GM12878 (cell line): ENCODE results near the gene TRPC6. TPM values are rescaled to one million over a fixed set of nuclear protein-coding genes. Genes with fewer than 3 reads are reported as not detected.

Experiments used
- ATAC-seq: fragments of 200-7000 bp; cut with Tn5 transposase; 3 replicates; pipeline ENCODE4 v1.9.1; 2020; ENCODE audit warnings: mild to moderate bottlenecking, moderate library complexity
- BruUV-seq: library from RNA; stranded (reverse); fragments of 400-500 nt; replicated peaks from 2 replicates; lab custom pipeline; 2021; lab: Mats Ljungman, UMichigan
- CTCF ChIA-PET: fragments of 300-600 bp; sonication (Branson Sonifier 250); formaldehyde crosslinking; extraction: SDS; loops from one replicate; lab custom pipeline; 2021; ENCODE audit warnings: inconsistent platforms; lab: Yijun Ruan, JAX
- POLR2A ChIA-PET: fragments of 350-600 bp; formaldehyde crosslinking; extraction: SDS; loops from one replicate; lab custom pipeline; 2021; ENCODE audit warnings: inconsistent platforms; lab: Charles Lee
- RAD21 ChIA-PET: fragments of 300-600 bp; sonication (Branson Sonifier 250); formaldehyde crosslinking; loops from one replicate; lab custom pipeline; 2023; ENCODE audit warnings: antibody characterized with exemption; ENCODE audit not compliant: unreplicated experiment; lab: Charles Lee
- SMC1A ChIA-PET: fragments of 300-600 bp; sonication (Branson Sonifier 250); formaldehyde crosslinking; loops from one replicate; lab custom pipeline; 2023; ENCODE audit not compliant: unreplicated experiment, uncharacterized antibody; lab: Charles Lee
- DNase-seq: peaks from one replicate; pipeline ENCODE4 v3.0.0-alpha.2; 2011; ENCODE audit warnings: low read depth, low spot score
- FAIRE-seq: peaks from 3 replicates; lab custom pipeline; 2011; peaks lifted over from hg19 to GRCh38; lab: Jason Lieb, UNC
- H2AFZ ChIP-seq: 2 replicates; pipeline ENCODE4 v1.6.0; 2011; ENCODE audit warnings: low read depth, low read length, control low read depth; ENCODE audit not compliant: control insufficient read depth
- H3K27ac ChIP-seq: 2 replicates; pipeline ENCODE4 v1.5.1; 2011; ENCODE audit warnings: control low read depth; ENCODE audit not compliant: control insufficient read depth, insufficient read depth
- H3K27me3 ChIP-seq, 2 experiments: replicated peaks in 1 of 2; 2 replicates each; pipeline versions ENCODE4 v1.6.0 to v1.6.1; 2011; ENCODE audit warnings: low read length in 1 of 2; ENCODE audit not compliant: control insufficient read depth in 2 of 2, insufficient read depth in 2 of 2
- H3K36me3 ChIP-seq, 2 experiments: 2 replicates each; pipeline ENCODE4 v1.5.1; 2011; ENCODE audit warnings: low read length in 1 of 2; ENCODE audit not compliant: control insufficient read depth in 2 of 2, insufficient read depth in 2 of 2
- H3K4me1 ChIP-seq: 2 replicates; pipeline ENCODE4 v1.6.1; 2011; ENCODE audit warnings: mild to moderate bottlenecking, low read length, moderate library complexity, mixed read lengths; ENCODE audit not compliant: control insufficient read depth, insufficient read depth
- H3K4me2 ChIP-seq: 2 replicates; pipeline ENCODE4 v1.6.0; 2011; ENCODE audit warnings: control low read depth; ENCODE audit not compliant: control insufficient read depth, insufficient read depth
- H3K4me3 ChIP-seq: fragments of 200-600 bp; sonication (generic); 2 replicates; pipeline ENCODE4 v1.5.1; 2016
- H3K79me2 ChIP-seq: 2 replicates; pipeline ENCODE4 v1.6.0; 2011; ENCODE audit warnings: low read length; ENCODE audit not compliant: control insufficient read depth, insufficient read depth
- H3K9ac ChIP-seq: 2 replicates; pipeline ENCODE4 v1.8.0; 2011; ENCODE audit warnings: low read length, control low read depth, mixed read lengths; ENCODE audit not compliant: control insufficient read depth, insufficient read depth
- H3K9me3 ChIP-seq: replicated peaks from 3 replicates; pipeline ENCODE4 v1.5.1; 2011; ENCODE audit warnings: mild to moderate bottlenecking, low read length; ENCODE audit not compliant: control insufficient read depth, insufficient read depth
- H4K20me1 ChIP-seq: 2 replicates; pipeline ENCODE4 v1.6.0; 2011; ENCODE audit not compliant: control insufficient read depth, insufficient read depth
- RAD21 ChIP-seq: IDR thresholded peaks from 2 replicates; pipeline ENCODE4 v1.6.1; 2011; ENCODE audit warnings: mild to moderate bottlenecking, low read depth, low read length, moderate library complexity; ENCODE audit not compliant: insufficient read depth
- SMC3 ChIP-seq: IDR thresholded peaks from 2 replicates; pipeline ENCODE4 v1.6.1; 2011; ENCODE audit warnings: low read length, improper control_type of control experiment, borderline replicate concordance
- WGBS: methylation state at CpG from one replicate; pipeline ENCODE4 v1.1.6; 2016; ENCODE audit warnings: low lambda C conversion rate; ENCODE audit not compliant: insufficient replicate concordance, insufficient coverage; ENCODE audit errors: missing lambda C conversion rate; 5-methylcytosine and 5-hydroxymethylcytosine counted together
- in situ Hi-C: fragments of 300-500 bp; cut with MboI; formaldehyde crosslinking; loops from 9 replicates; pipeline ENCODE4 v1.14.3; 2018; ENCODE audit warnings: mixed read lengths
- intact Hi-C: fragments of 100-400 bp; cut with micrococcal nuclease; formaldehyde crosslinking; loops from one replicate; pipeline ENCODE4 v1.14.2; 2022; ENCODE audit not compliant: unreplicated experiment
- polyA plus RNA-seq, 11 experiments: library from polyadenylated mRNA; depleted of rRNA in 4 of 11; unstranded in 6 of 11; stranded (reverse) in 5 of 11; fragments of >200 nt; fragmentation: Nextera tagmentation in 4 of 11; fragmentation: Illumina TruSeq in 1 of 11; extraction: Ambion mirVana in 4 of 11; extraction: Trizol in 1 of 11; gene quantifications; 1 replicate in 1 of 11; 2 replicates in 10 of 11; pipeline versions ENCODE4 v1.2.1 to v1.2.3, GENCODE V29; 2011 to 2016; ENCODE audit warnings: inconsistent platforms in 2 of 11, missing spikeins in 2 of 11, low read depth in 1 of 11
- total RNA-seq, 4 experiments: library from RNA; depleted of rRNA in 3 of 4; stranded (reverse); fragments of >200 nt in 3 of 4; fragmentation: Illumina TruSeq in 1 of 4; extraction: Trizol in 1 of 4; gene quantifications; 2 replicates each; pipeline versions ENCODE4 v1.2.1 to v1.2.3, GENCODE V29; 2013 to 2021
- TF ChIP-seq, protein P1 (sequence below): fragments of 450-650 bp; IDR thresholded peaks from 2 replicates; pipeline ENCODE4 v1.6.1; 2017; ENCODE audit warnings: mild to moderate bottlenecking
- TF ChIP-seq, protein P2 (sequence below), 3 experiments: IDR thresholded peaks in 2 of 3; conservative IDR thresholded peaks in 1 of 3; 2 replicates each; pipeline ENCODE4 v1.5.1; 2011; ENCODE audit warnings: low read depth in 3 of 3, low read length in 3 of 3, mild to moderate bottlenecking in 3 of 3, control low read depth in 2 of 3, moderate library complexity in 2 of 3, inconsistent platforms in 1 of 3, mixed read lengths in 1 of 3; ENCODE audit not compliant: control insufficient read depth in 2 of 3, insufficient read depth in 1 of 3; ENCODE audit errors: extremely low read depth in 1 of 3

TRPC6 gene
- total and polyA plus RNA-seq, 10 of the 15 experiments (the other 5 are each of a cell fraction or from before 2014, with no cell fraction given) = not detected

DNA sequence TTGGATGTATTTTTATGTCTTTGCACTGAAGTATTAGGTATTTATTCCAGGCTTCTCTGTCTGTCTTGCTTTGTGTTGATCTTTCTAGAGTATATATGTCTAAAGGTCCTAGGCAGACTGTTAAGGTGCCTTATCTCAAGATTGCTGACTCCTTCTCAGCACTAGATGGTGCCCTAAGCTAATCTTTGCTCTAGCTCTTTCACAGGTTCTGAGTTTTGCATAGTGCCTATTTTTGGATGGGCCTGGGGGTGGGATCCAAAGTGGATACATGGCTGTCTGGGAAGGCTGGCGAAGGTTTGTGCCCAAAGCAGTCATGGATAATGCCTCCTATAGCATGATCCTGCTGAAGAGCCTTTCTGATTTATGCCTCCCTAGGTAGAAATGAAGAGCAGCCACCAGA, 154.9 kb downstream of the TRPC6 start:
- H3K79me2 ChIP-seq = no peaks in the 10 kb centered on the region
- SMC1A ChIA-PET = interaction anchor here (0.7 to 1.7 kb wide), 2 partner anchors 456 to 579 kb away, joined by 3 read pairs; no protein-coding TSS in a partner anchor
- 0% methylated on average over 1 of the region's 1 CpG for WGBS
- H2AFZ ChIP-seq = no peak overlapping the region
- no peaks in the 10 kb centered on the region for H3K4me1 ChIP-seq
- H3K9me3 ChIP-seq = no peaks in the 10 kb centered on the region
- H3K27ac ChIP-seq = no peak overlapping the region
- no peak for DNase-seq
- ATAC-seq = peak; percentile 85
- H3K36me3 ChIP-seq = no peaks in the 10 kb centered on the region
- POLR2A ChIA-PET = no interaction called here
- in situ Hi-C loops (no loop called here), intact Hi-C loops (loop anchor here (1.0 kb wide), 1 partner anchor 418 kb away; no protein-coding TSS in a partner anchor)
- CTCF ChIA-PET = interaction anchor here (0.8 to 1.2 kb wide), 3 partner anchors 418 to 579 kb away, joined by 3 to 6 read pairs (median 3); no protein-coding TSS in a partner anchor
- no peaks in the 10 kb centered on the region for H4K20me1 ChIP-seq
- no peak overlapping the region for H3K9ac ChIP-seq
- TF ChIP-seq, protein P1, sequence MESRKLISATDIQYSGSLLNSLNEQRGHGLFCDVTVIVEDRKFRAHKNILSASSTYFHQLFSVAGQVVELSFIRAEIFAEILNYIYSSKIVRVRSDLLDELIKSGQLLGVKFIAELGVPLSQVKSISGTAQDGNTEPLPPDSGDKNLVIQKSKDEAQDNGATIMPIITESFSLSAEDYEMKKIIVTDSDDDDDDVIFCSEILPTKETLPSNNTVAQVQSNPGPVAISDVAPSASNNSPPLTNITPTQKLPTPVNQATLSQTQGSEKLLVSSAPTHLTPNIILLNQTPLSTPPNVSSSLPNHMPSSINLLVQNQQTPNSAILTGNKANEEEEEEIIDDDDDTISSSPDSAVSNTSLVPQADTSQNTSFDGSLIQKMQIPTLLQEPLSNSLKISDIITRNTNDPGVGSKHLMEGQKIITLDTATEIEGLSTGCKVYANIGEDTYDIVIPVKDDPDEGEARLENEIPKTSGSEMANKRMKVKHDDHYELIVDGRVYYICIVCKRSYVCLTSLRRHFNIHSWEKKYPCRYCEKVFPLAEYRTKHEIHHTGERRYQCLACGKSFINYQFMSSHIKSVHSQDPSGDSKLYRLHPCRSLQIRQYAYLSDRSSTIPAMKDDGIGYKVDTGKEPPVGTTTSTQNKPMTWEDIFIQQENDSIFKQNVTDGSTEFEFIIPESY = no peak
- TF ChIP-seq RAD21 (peak; percentile 66), SMC3 (peak; percentile 45)
- TF ChIP-seq, protein P2, sequence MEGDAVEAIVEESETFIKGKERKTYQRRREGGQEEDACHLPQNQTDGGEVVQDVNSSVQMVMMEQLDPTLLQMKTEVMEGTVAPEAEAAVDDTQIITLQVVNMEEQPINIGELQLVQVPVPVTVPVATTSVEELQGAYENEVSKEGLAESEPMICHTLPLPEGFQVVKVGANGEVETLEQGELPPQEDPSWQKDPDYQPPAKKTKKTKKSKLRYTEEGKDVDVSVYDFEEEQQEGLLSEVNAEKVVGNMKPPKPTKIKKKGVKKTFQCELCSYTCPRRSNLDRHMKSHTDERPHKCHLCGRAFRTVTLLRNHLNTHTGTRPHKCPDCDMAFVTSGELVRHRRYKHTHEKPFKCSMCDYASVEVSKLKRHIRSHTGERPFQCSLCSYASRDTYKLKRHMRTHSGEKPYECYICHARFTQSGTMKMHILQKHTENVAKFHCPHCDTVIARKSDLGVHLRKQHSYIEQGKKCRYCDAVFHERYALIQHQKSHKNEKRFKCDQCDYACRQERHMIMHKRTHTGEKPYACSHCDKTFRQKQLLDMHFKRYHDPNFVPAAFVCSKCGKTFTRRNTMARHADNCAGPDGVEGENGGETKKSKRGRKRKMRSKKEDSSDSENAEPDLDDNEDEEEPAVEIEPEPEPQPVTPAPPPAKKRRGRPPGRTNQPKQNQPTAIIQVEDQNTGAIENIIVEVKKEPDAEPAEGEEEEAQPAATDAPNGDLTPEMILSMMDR (IDR thresholded peaks at IDR 0.05 in 2 of 3, conservative IDR thresholded peaks at IDR 0.05 in 1 of 3; ENCODE audit: control insufficient read depth in 2 of 3, extremely low read depth in 1 of 3, insufficient read depth in 1 of 3, low read depth in 3 of 3, low read length in 3 of 3) = peak; percentile 38 to 45 (median 39); a peak in 5 of 6 replicates
- H3K4me2 ChIP-seq = no peak overlapping the region
- no TSS peak for BruUV-seq
- FAIRE-seq = no peak
- H3K27me3 ChIP-seq = no peaks in the 10 kb centered on the region
- no peak overlapping the region for H3K4me3 ChIP-seq
- RAD21 ChIA-PET = interaction anchor here (1.1 to 1.8 kb wide), 2 partner anchors 420 to 578 kb away, joined by 3 to 8 read pairs; no protein-coding TSS in a partner anchor
